ENCODE data around the gene UEVLD.

GRCh38 chr11:18534245-18534644 lies 54.3 kb downstream of the UEVLD start:
- TF ChIP-seq YY1 (IDR thresholded peaks at IDR 0.05; ENCODE audit: insufficient read depth, insufficient read length) (no peak), ZNF274 (IDR thresholded peaks at IDR 0.05; ENCODE audit: low read depth, low read length) (no peak)

Data from NT2/D1 (cell line).